H1 (cell line): ENCODE results near the gene IFNGR1.

Experiments used
- CHD2 ChIP-seq: IDR thresholded peaks from 2 replicates; pipeline ENCODE4 v1.6.1; 2012; ENCODE audit warnings: low read length, improper control_type of control experiment
- CREB1 ChIP-seq: IDR thresholded peaks from 2 replicates; pipeline ENCODE4 v1.6.1; 2012; ENCODE audit warnings: inconsistent platforms
- CTCF ChIP-seq, 3 experiments: IDR thresholded peaks; 1 replicate in 2 of 3; 2 replicates in 1 of 3; pipeline versions ENCODE4 v1.5.1 to v1.6.1; 2011; ENCODE audit warnings: low read length in 3 of 3, mild to moderate bottlenecking in 3 of 3, inconsistent platforms in 2 of 3, low read depth in 1 of 3, moderate library complexity in 1 of 3; ENCODE audit not compliant: insufficient read depth in 1 of 3; ENCODE audit errors: control extremely low read depth in 1 of 3
- EZH2 ChIP-seq: fragments of 200-600 bp; sonication (generic); IDR thresholded peaks from 2 replicates; pipeline ENCODE4 v1.7.1; 2012; ENCODE audit warnings: low read depth, mild to moderate bottlenecking, moderate library complexity, low read length, inconsistent platforms; ENCODE audit not compliant: severe bottlenecking
- GABPA ChIP-seq: IDR thresholded peaks from 2 replicates; pipeline ENCODE4 v1.6.1; 2011; ENCODE audit warnings: mild to moderate bottlenecking, low read length, moderate library complexity, borderline replicate concordance; ENCODE audit not compliant: insufficient read depth
- HDAC6 ChIP-seq: IDR thresholded peaks from one replicate; pipeline ENCODE4 v1.7.1; 2012; ENCODE audit warnings: low read depth, mild to moderate bottlenecking, inconsistent platforms, low read length, moderate library complexity
- NANOG ChIP-seq: IDR thresholded peaks from 2 replicates; pipeline ENCODE4 v1.6.1; 2011; ENCODE audit warnings: low read length, low read depth, mild to moderate bottlenecking, inconsistent platforms; ENCODE audit not compliant: insufficient read depth, poor library complexity, severe bottlenecking
- POLR2A ChIP-seq, 2 experiments: IDR thresholded peaks; 1 replicate in 1 of 2; 2 replicates in 1 of 2; pipeline ENCODE4 v1.6.1; 2011; ENCODE audit warnings: low read depth in 2 of 2, low read length in 2 of 2, mild to moderate bottlenecking in 2 of 2; ENCODE audit errors: control extremely low read depth in 1 of 2
- POLR2AphosphoS5 ChIP-seq: IDR thresholded peaks from 2 replicates; pipeline ENCODE4 v1.6.1; 2011; ENCODE audit warnings: low read depth, low read length
- RAD21 ChIP-seq, 2 experiments: IDR thresholded peaks in 1 of 2; conservative IDR thresholded peaks in 1 of 2; 2 replicates each; pipeline ENCODE4 v1.6.1; 2011; ENCODE audit warnings: low read depth in 2 of 2, low read length in 2 of 2, improper control_type of control experiment in 1 of 2, inconsistent platforms in 1 of 2, mild to moderate bottlenecking in 1 of 2, moderate library complexity in 1 of 2
- RFX5 ChIP-seq: IDR thresholded peaks from 2 replicates; pipeline ENCODE4 v1.6.1; 2011; ENCODE audit warnings: low read depth, low read length, improper control_type of control experiment, borderline replicate concordance
- SP1 ChIP-seq: IDR thresholded peaks from 2 replicates; pipeline ENCODE4 v1.6.1; 2011; ENCODE audit warnings: low read depth, low read length
- USF2 ChIP-seq: IDR thresholded peaks from 2 replicates; pipeline ENCODE4 v1.6.1; 2011; ENCODE audit warnings: low read length, improper control_type of control experiment
- YY1 ChIP-seq: IDR thresholded peaks from 2 replicates; pipeline ENCODE4 v1.6.1; 2011; ENCODE audit warnings: low read depth, mild to moderate bottlenecking, low read length

- TF ChIP-seq CREB1 (no peak), POLR2AphosphoS5 (no peak), USF2 (no peak), RAD21 (IDR thresholded peaks at IDR 0.05 in 1 of 2, conservative IDR thresholded peaks at IDR 0.05 in 1 of 2; ENCODE audit: low read depth in 2 of 2, low read length in 2 of 2) (no peak), CTCF (IDR thresholded peaks at IDR 0.05; ENCODE audit: control extremely low read depth in 1 of 3, insufficient read depth in 1 of 3, low read depth in 1 of 3, low read length in 3 of 3) (no peak), HDAC6 (no peak), CHD2 (no peak), SP1 (no peak), RFX5 (no peak), GABPA (no peak), EZH2 (no peak), NANOG (no peak), YY1 (no peak), POLR2A (IDR thresholded peaks at IDR 0.05; ENCODE audit: control extremely low read depth in 1 of 2, low read depth in 2 of 2, low read length in 2 of 2) (no peak)
Measured at GRCh38 chr6:137213331-137213740, 5.8 kb downstream of the IFNGR1 start.
